ENCODE data around the gene SMAP2. TPM values are rescaled to one million over a fixed set of nuclear protein-coding genes. Genes with fewer than 3 reads are reported as not detected.

Gene SMAP2
- total and polyA plus RNA-seq, 10 of the 15 experiments (the other 5 are each of a cell fraction or from before 2014, with no cell fraction given): 33.4 to 177 (median 105) TPM

DNA sequence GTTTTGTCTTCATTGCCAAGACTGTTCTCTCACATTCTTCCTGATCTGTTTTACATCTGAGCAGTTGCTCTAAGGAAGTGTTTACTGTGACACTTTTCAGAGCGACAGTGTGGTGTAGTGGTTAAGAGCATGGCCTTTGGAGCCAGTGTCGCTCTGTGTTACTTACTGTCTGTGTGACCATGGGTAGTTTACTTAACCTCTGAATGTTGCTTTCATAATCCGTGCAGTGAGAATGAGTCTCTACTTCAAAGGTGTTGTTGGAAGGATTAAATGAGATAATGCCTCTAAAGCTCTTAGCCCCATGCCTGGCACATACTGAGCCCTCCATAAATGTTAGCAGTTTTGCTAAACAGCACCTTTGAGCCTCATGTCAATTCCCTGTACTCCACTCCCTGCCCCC is 40.8 kb downstream of the SMAP2 start:
- Histone ChIP-seq H3K36me3 (ENCODE audit: control insufficient read depth in 2 of 2, insufficient read depth in 2 of 2, low read length in 1 of 2) (peaks cover 20 to 67% of the 10 kb centered on the region in 2 experiments), H3K9ac (ENCODE audit: control insufficient read depth, insufficient read depth, low read length) (no peak overlapping the region), H3K9me3 (replicated peaks; ENCODE audit: control insufficient read depth, insufficient read depth, low read length) (no peaks in the 10 kb centered on the region), H3K27ac (ENCODE audit: control insufficient read depth, insufficient read depth) (no peak overlapping the region), H3K79me2 (ENCODE audit: control insufficient read depth, insufficient read depth, low read length) (peaks cover 2% of the 10 kb centered on the region), H3K4me2 (ENCODE audit: control insufficient read depth, insufficient read depth) (no peak overlapping the region), H3K27me3 (replicated peaks in 1 of 2; ENCODE audit: control insufficient read depth in 2 of 2, insufficient read depth in 2 of 2, low read length in 1 of 2) (no peaks in the 10 kb centered on the region), H3K4me3 (no peak overlapping the region), H3K4me1 (ENCODE audit: control insufficient read depth, insufficient read depth, low read length) (no peaks in the 10 kb centered on the region), H4K20me1 (ENCODE audit: control insufficient read depth, insufficient read depth) (no peaks in the 10 kb centered on the region), H2AFZ (ENCODE audit: control insufficient read depth, low read depth, low read length) (no peak overlapping the region)
- CTCF ChIA-PET: interaction anchor here (1.5 to 2.4 kb wide), 2 partner anchors 9 to 270 kb away, joined by 4 to 8 read pairs; no protein-coding TSS in a partner anchor
- no peak for ATAC-seq
- in situ Hi-C loops (cut with MboI): no loop called here
- no peak for DNase-seq (ENCODE audit: low read depth, low spot score)
- intact Hi-C loops (cut with micrococcal nuclease; ENCODE audit: unreplicated experiment): no loop called here
- POLR2A ChIA-PET: interaction anchor here (0.6 kb wide), 1 partner anchor 110 kb away, joined by 3 read pairs; no protein-coding TSS in a partner anchor
- no peak for FAIRE-seq
- TF ChIP-seq, protein P1, sequence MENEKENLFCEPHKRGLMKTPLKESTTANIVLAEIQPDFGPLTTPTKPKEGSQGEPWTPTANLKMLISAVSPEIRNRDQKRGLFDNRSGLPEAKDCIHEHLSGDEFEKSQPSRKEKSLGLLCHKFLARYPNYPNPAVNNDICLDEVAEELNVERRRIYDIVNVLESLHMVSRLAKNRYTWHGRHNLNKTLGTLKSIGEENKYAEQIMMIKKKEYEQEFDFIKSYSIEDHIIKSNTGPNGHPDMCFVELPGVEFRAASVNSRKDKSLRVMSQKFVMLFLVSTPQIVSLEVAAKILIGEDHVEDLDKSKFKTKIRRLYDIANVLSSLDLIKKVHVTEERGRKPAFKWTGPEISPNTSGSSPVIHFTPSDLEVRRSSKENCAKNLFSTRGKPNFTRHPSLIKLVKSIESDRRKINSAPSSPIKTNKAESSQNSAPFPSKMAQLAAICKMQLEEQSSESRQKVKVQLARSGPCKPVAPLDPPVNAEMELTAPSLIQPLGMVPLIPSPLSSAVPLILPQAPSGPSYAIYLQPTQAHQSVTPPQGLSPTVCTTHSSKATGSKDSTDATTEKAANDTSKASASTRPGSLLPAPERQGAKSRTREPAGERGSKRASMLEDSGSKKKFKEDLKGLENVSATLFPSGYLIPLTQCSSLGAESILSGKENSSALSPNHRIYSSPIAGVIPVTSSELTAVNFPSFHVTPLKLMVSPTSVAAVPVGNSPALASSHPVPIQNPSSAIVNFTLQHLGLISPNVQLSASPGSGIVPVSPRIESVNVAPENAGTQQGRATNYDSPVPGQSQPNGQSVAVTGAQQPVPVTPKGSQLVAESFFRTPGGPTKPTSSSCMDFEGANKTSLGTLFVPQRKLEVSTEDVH (IDR thresholded peaks at IDR 0.05; ENCODE audit: low read depth, partially characterized antibody): no peak
- TF ChIP-seq, protein P2, sequence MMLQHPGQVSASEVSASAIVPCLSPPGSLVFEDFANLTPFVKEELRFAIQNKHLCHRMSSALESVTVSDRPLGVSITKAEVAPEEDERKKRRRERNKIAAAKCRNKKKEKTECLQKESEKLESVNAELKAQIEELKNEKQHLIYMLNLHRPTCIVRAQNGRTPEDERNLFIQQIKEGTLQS (IDR thresholded peaks at IDR 0.05; ENCODE audit: borderline replicate concordance, extremely low read depth, low read depth, low read length): no peak
- TF ChIP-seq CREB1 (IDR thresholded peaks at IDR 0.05; ENCODE audit: low read depth): no peak
- TF ChIP-seq, protein P3, sequence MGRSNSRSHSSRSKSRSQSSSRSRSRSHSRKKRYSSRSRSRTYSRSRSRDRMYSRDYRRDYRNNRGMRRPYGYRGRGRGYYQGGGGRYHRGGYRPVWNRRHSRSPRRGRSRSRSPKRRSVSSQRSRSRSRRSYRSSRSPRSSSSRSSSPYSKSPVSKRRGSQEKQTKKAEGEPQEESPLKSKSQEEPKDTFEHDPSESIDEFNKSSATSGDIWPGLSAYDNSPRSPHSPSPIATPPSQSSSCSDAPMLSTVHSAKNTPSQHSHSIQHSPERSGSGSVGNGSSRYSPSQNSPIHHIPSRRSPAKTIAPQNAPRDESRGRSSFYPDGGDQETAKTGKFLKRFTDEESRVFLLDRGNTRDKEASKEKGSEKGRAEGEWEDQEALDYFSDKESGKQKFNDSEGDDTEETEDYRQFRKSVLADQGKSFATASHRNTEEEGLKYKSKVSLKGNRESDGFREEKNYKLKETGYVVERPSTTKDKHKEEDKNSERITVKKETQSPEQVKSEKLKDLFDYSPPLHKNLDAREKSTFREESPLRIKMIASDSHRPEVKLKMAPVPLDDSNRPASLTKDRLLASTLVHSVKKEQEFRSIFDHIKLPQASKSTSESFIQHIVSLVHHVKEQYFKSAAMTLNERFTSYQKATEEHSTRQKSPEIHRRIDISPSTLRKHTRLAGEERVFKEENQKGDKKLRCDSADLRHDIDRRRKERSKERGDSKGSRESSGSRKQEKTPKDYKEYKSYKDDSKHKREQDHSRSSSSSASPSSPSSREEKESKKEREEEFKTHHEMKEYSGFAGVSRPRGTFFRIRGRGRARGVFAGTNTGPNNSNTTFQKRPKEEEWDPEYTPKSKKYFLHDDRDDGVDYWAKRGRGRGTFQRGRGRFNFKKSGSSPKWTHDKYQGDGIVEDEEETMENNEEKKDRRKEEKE (IDR thresholded peaks at IDR 0.05): no peak
- no TSS peak for BruUV-seq (replicated peaks)
- RAD21 ChIA-PET (ENCODE audit: unreplicated experiment): no interaction called here
- SMC1A ChIA-PET (ENCODE audit: uncharacterized antibody, unreplicated experiment): no interaction called here
- WGBS (ENCODE audit: insufficient coverage, insufficient replicate concordance, low lambda C conversion rate, missing lambda C conversion rate): 96% methylated on average over 3 of the region's 3 CpGs

Measured in GM12878 (cell line).